Measurements from ENCODE around the gene BTBD9.

DNA sequence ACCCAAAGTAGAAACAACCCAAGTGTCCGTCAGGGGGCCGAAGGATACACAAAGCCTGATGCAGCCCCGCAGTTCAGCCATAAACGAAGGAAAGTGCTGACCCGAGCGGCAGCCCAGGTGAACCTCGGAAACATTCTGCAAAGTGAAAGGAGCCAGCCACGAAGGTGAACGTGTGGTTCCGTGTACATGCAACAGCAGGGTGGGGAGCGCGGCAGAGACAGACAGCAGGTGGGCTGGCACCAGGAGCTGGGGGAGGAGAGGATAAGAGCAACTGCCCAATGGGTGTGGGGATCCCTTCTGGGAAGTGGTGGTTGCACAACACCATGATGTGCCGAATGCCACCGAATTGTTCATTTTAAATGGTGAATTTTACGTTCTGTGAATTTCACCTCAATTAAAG is 478.4 kb downstream of the BTBD9 start:
- no peak for TF ChIP-seq CTCF (IDR thresholded peaks at IDR 0.05)
- TF ChIP-seq POLR2A (IDR thresholded peaks at IDR 0.05), result no peak
- TF ChIP-seq POLR2AphosphoS5 (IDR thresholded peaks at IDR 0.05), result no peak
